Keratinocyte (primary cell): Measurements from ENCODE around the gene SMTNL2.

ENCODE experiments used
- EZH2 ChIP-seq: IDR thresholded peaks from one replicate; pipeline ENCODE4 v1.6.1; 2012; ENCODE audit warnings: inconsistent platforms, mild to moderate bottlenecking, low read length, moderate library complexity
- TF ChIP-seq, protein P1 (sequence below), 3 experiments: IDR thresholded peaks in 1 of 3; conservative IDR thresholded peaks in 1 of 3; optimal IDR thresholded peaks in 1 of 3; 2 replicates in 2 of 3; 3 replicates in 1 of 3; pipeline versions ENCODE3 to v1.5.1; 2011; ENCODE audit warnings: low read length in 3 of 3, mild to moderate bottlenecking in 3 of 3, moderate library complexity in 2 of 3, control low read depth in 1 of 3, inconsistent platforms in 1 of 3; ENCODE audit not compliant: insufficient read depth in 2 of 3; ENCODE audit errors: extremely low read depth in 1 of 3

DNA sequence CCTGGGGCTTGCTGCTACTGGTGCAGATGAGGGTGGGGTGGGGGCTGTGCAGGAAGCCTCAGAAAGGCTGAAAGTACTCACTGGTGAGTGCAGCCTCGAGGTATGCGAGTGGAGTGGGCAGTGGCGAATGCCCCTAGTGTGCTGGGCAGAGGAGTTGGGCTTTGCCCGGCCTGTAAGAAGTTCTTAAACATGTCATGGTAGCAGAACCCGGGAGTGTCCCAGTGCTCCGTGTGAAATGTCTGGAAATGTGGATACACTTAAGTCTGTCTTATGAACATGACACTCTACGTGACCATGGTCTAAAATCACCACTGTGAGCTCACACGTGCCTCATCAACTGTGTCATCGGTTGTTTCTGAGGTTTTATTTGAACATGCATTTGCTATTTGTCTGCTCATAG, 1.7 kb downstream of the SMTNL2 start:
- TF ChIP-seq, protein P1, sequence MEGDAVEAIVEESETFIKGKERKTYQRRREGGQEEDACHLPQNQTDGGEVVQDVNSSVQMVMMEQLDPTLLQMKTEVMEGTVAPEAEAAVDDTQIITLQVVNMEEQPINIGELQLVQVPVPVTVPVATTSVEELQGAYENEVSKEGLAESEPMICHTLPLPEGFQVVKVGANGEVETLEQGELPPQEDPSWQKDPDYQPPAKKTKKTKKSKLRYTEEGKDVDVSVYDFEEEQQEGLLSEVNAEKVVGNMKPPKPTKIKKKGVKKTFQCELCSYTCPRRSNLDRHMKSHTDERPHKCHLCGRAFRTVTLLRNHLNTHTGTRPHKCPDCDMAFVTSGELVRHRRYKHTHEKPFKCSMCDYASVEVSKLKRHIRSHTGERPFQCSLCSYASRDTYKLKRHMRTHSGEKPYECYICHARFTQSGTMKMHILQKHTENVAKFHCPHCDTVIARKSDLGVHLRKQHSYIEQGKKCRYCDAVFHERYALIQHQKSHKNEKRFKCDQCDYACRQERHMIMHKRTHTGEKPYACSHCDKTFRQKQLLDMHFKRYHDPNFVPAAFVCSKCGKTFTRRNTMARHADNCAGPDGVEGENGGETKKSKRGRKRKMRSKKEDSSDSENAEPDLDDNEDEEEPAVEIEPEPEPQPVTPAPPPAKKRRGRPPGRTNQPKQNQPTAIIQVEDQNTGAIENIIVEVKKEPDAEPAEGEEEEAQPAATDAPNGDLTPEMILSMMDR (optimal IDR thresholded peaks at IDR 0.05 in 1 of 3, IDR thresholded peaks at IDR 0.05 in 1 of 3, conservative IDR thresholded peaks at IDR 0.05 in 1 of 3; ENCODE audit: extremely low read depth in 1 of 3, insufficient read depth in 2 of 3, low read length in 3 of 3), result no peak
- TF ChIP-seq EZH2, result no peak
